Measurements from ENCODE around the gene NECTIN2. TPM values are rescaled to one million over a fixed set of nuclear protein-coding genes. Genes with fewer than 3 reads are reported as not detected.
"Not testable (repeated sequence)": the region's sequence is repeated elsewhere in the genome, so short reads cannot be mapped to it uniquely, and the experiment has no call there.

Gene NECTIN2
- total RNA-seq, 2 experiments from 2014 or later, result 0.36 to 0.65 TPM

DNA sequence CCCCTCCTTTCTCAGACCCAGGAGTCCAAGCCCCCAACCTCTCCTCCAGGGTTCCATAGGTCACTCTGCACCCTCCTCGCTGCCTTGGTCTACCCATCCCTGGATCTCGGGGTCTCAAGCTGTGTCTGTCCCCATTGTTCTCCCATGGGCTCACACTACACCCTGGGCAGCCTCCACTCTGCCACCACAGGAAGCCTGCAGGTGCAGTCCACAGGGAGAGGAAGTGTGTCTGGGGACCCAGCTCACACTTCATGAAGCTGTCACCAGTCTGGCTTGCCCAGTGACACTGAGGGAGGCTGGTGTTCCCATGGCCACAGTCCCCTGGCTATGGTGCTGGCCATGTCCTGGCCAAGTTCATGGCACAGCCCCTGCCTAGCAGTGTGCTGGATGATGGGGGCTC is 5.3 kb downstream of the NECTIN2 start:
- Mint-ChIP-seq H3K36me3 (ENCODE audit: low read depth) (no peaks in the 10 kb centered on the region), H3K27ac (no peak overlapping the region), H3K4me3 (no peak overlapping the region), H3K27me3 (peaks cover 19% of the 10 kb centered on the region), H3K9me3 (no peaks in the 10 kb centered on the region), H3K4me1 (ENCODE audit: low read depth) (peaks cover 9% of the 10 kb centered on the region)
- CTCF ChIA-PET, result no interaction called here
- intact Hi-C loops (cut with micrococcal nuclease), result no loop called here
- ATAC-seq, result no peak
- DNase-seq, result no peak
- TF ChIP-seq, protein P1, sequence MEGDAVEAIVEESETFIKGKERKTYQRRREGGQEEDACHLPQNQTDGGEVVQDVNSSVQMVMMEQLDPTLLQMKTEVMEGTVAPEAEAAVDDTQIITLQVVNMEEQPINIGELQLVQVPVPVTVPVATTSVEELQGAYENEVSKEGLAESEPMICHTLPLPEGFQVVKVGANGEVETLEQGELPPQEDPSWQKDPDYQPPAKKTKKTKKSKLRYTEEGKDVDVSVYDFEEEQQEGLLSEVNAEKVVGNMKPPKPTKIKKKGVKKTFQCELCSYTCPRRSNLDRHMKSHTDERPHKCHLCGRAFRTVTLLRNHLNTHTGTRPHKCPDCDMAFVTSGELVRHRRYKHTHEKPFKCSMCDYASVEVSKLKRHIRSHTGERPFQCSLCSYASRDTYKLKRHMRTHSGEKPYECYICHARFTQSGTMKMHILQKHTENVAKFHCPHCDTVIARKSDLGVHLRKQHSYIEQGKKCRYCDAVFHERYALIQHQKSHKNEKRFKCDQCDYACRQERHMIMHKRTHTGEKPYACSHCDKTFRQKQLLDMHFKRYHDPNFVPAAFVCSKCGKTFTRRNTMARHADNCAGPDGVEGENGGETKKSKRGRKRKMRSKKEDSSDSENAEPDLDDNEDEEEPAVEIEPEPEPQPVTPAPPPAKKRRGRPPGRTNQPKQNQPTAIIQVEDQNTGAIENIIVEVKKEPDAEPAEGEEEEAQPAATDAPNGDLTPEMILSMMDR (IDR thresholded peaks at IDR 0.05), result no peak
- POLR2A ChIA-PET, result no interaction called here

DNA sequence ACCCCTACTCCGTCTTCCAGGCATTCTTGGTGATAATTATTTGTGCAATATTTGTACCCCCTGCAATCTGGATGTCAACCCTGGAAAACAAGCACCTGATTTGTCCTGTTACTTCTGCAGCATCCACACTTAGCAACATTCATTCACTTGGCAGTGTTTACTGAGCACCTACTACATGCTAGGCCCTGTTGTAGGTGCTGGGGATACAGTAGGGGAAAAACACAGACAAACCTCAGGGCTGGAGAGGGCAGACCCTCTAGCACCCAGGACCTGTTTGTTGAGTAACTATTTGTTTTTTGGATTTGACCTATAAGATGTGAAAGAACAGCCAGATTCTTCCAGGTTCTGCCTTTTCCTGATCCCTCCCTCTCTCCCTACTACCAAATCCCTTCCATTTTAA is 9.5 kb downstream of the NECTIN2 start:
- DNase-seq (no peak), ATAC-seq (no peak)
- Mint-ChIP-seq H3K36me3 (ENCODE audit: low read depth) (no peaks in the 10 kb centered on the region), H3K4me3 (no peak overlapping the region), H3K9me3 (no peaks in the 10 kb centered on the region), H3K4me1 (ENCODE audit: low read depth) (no peaks in the 10 kb centered on the region), H3K27me3 (no peaks in the 10 kb centered on the region), H3K27ac (no peak overlapping the region)
- ChIA-PET CTCF (no interaction called here), POLR2A (no interaction called here)
- TF ChIP-seq, protein P1 (IDR thresholded peaks at IDR 0.05), result no peak
- intact Hi-C loops (cut with micrococcal nuclease), result no loop called here

DNA sequence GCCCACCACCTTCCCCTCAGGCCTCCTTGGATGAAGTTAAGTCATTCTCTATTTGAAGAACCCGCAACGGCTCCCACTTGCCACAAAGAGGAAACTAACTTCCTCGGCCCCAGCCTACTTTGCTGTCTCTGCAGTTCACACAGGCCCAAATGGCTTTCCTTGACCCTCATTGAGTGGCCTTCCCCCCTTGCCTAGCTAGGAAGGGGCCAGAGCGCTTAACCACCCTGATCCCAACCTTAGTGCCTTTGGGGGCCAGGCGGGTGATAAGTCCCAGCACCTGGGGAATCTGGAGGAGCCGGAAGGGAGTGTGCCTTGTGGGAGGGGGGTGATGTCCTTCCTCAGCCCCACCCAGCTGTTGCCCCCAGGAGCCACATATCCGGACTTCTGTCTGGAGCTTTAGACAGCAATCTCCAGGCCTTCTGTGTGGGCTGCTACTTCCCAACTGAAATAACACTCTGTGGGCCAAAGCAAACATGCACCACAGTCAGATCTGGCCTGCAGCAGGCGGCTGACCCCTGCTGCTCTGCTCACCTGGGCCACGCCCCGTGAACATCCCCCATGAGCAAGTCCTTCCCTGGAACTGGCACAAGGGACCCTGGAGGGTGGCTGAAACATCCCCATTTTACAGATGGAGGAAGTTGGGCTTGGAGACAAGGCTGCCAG is 10.5 kb downstream of the NECTIN2 start:
- TF ChIP-seq, protein P1 (IDR thresholded peaks at IDR 0.05), result no peak
- no peak overlapping the region for H3K4me3 Mint-ChIP-seq
- CTCF ChIA-PET, result interaction anchor here (0.8 to 1.1 kb wide), 2 partner anchors 11 to 72 kb away, joined by 3 to 4 read pairs; partner anchors contain the start of gene NECTIN2
- DNase-seq (no peak), ATAC-seq (no peak)
- no peaks in the 10 kb centered on the region for H3K36me3 Mint-ChIP-seq (ENCODE audit: low read depth)
- no peaks in the 10 kb centered on the region for H3K4me1 Mint-ChIP-seq (ENCODE audit: low read depth)
- H3K9me3 Mint-ChIP-seq, result no peaks in the 10 kb centered on the region
- no peaks in the 10 kb centered on the region for H3K27me3 Mint-ChIP-seq
- no peak overlapping the region for H3K27ac Mint-ChIP-seq
- intact Hi-C loops (cut with micrococcal nuclease), result no loop called here
- POLR2A ChIA-PET, result no interaction called here

DNA sequence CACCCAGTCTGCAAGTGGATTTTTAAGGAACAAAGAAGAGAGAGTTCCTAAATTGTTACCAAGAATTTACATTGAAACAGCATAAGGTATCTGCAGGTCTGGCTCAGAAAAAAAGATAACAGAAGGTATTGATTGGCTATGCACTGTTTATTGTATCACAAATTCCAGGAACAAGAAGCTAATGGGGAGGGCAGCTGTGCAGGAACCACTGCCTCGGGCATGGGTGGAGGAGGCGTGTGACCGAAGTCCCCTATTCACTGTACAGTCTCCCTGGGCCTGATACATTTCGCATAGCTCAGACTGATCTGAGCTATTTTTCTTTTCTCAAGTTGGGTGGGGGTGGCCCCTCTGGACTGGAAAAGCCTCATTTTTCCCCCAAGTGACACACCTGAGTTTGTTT is 11.7 kb downstream of the NECTIN2 start:
- H3K36me3 Mint-ChIP-seq (ENCODE audit: low read depth), result no peaks in the 10 kb centered on the region
- no peak overlapping the region for H3K27ac Mint-ChIP-seq
- DNase-seq (no peak), ATAC-seq (no peak)
- POLR2A ChIA-PET, result no interaction called here
- H3K4me3 Mint-ChIP-seq, result no peak overlapping the region
- TF ChIP-seq, protein P1 (IDR thresholded peaks at IDR 0.05), result no peak
- H3K4me1 Mint-ChIP-seq (ENCODE audit: low read depth), result no peaks in the 10 kb centered on the region
- intact Hi-C loops (cut with micrococcal nuclease), result no loop called here
- CTCF ChIA-PET, result interaction anchor here (1.0 to 1.2 kb wide), 3 partner anchors 15 to 73 kb away, joined by 3 to 4 read pairs (median 3); no protein-coding TSS in a partner anchor
- no peaks in the 10 kb centered on the region for H3K9me3 Mint-ChIP-seq
- no peaks in the 10 kb centered on the region for H3K27me3 Mint-ChIP-seq

DNA sequence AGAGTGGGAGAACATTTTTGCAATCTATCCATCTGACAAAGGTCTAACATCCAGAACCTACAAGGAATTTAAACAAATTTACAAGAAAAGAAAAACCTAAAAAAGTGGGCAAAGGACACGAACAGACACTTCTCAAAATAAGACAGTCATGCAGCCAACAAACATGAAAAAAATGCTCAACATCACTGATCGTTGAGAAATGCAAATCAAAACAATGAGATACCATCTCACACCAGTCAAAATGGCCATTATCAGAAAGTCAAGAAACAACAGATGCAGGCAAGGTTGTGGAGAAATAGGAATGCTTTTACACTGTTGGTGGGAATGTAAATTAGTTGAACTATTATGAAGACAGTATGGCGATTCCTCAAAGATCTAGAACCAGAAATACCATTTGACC is 15.5 kb downstream of the NECTIN2 start:
- H3K4me1 Mint-ChIP-seq (ENCODE audit: low read depth); ATAC-seq; H3K4me3 Mint-ChIP-seq; intact Hi-C loops (cut with micrococcal nuclease); H3K27me3 Mint-ChIP-seq; DNase-seq; H3K9me3 Mint-ChIP-seq; CTCF ChIA-PET; POLR2A ChIA-PET; H3K36me3 Mint-ChIP-seq (ENCODE audit: low read depth); H3K27ac Mint-ChIP-seq: not testable (repeated sequence)
